SJSA1 (cell line): ENCODE data around the gene ZBTB44. TPM values are rescaled to one million over a fixed set of nuclear protein-coding genes. Genes with fewer than 3 reads are reported as not detected.
"Not testable (repeated sequence)": the region's sequence is repeated elsewhere in the genome, so short reads cannot be mapped to it uniquely, and the experiment has no call there.

ENCODE experiments used
- DNase-seq, 2 experiments: peaks; one replicate each; pipeline ENCODE4 v3.0.0-alpha.2; 2015 to 2020; ENCODE audit warnings: low spot score in 2 of 2, low read depth in 1 of 2
- H3K27ac ChIP-seq: fragments of 250-450 bp; sonication (Bioruptor Pico); 2 replicates; pipeline ENCODE4 v1.5.1; 2020; ENCODE audit warnings: mild to moderate bottlenecking, moderate library complexity
- H3K27me3 ChIP-seq: fragments of 250-450 bp; sonication (Bioruptor Pico); replicated peaks from 2 replicates; pipeline ENCODE4 v1.5.1; 2020; ENCODE audit warnings: mild to moderate bottlenecking, moderate library complexity
- H3K36me3 ChIP-seq: fragments of 250-450 bp; sonication (Bioruptor Pico); 2 replicates; pipeline ENCODE4 v1.5.1; 2020; ENCODE audit warnings: mild to moderate bottlenecking
- H3K4me1 ChIP-seq: fragments of 250-450 bp; sonication (Bioruptor Pico); replicated peaks from 2 replicates; pipeline ENCODE4 v1.6.1; 2021; ENCODE audit warnings: mild to moderate bottlenecking
- H3K4me3 ChIP-seq: fragments of 250-450 bp; sonication (Bioruptor Pico); 2 replicates; pipeline ENCODE4 v1.5.1; 2020; ENCODE audit warnings: mild to moderate bottlenecking
- H3K9me3 ChIP-seq: fragments of 250-450 bp; sonication (Bioruptor Pico); replicated peaks from 2 replicates; pipeline ENCODE4 v1.5.1; 2020; ENCODE audit warnings: mild to moderate bottlenecking
- total RNA-seq: library from RNA; depleted of rRNA; stranded (reverse); fragments of >200 nt; shearing (Covaris generic); gene quantifications from 2 replicates; pipeline ENCODE4 v1.2.3, GENCODE V29; 2014; rRNA removed

Gene ZBTB44
- 10.2 and 14.4 TPM in 2 replicates for total RNA-seq

GRCh38 chr11:130314750-130315285, at the start of gene ZBTB44:
ZBTB44 (minus strand) TSS chr11:130314917; CDS start chr11:130261873, 53,044 bp downstream.
- peak within 1 kb of the TSS; percentile 89 for H3K27ac ChIP-seq
- no peaks in the 10 kb centered on the region for H3K9me3 ChIP-seq
- peak within 1 kb of the TSS; percentile 81 for H3K4me3 ChIP-seq
- H3K36me3 ChIP-seq, result no peaks in the 10 kb centered on the region
- peaks cover 4% of the 10 kb centered on the region for H3K4me1 ChIP-seq
- no peaks in the 10 kb centered on the region for H3K27me3 ChIP-seq
- DNase-seq, result peak; percentile 25 to 85

GRCh38 chr11:130359419-130359818, 44.7 kb upstream of the ZBTB44 start:
- H3K27ac ChIP-seq, result no peak overlapping the region
- H3K9me3 ChIP-seq, result no peaks in the 10 kb centered on the region
- no peaks in the 10 kb centered on the region for H3K27me3 ChIP-seq
- H3K4me1 ChIP-seq, result no peaks in the 10 kb centered on the region
- no peak for DNase-seq
- no peaks in the 10 kb centered on the region for H3K36me3 ChIP-seq
- no peak overlapping the region for H3K4me3 ChIP-seq

GRCh38 chr11:130358398-130358797, 43.7 kb upstream of the ZBTB44 start:
- H3K36me3 ChIP-seq, result no peaks in the 10 kb centered on the region
- H3K4me1 ChIP-seq, result no peaks in the 10 kb centered on the region
- no peaks in the 10 kb centered on the region for H3K27me3 ChIP-seq
- H3K27ac ChIP-seq, result no peak overlapping the region
- no peak overlapping the region for H3K4me3 ChIP-seq
- no peak for DNase-seq
- no peaks in the 10 kb centered on the region for H3K9me3 ChIP-seq

GRCh38 chr11:130347261-130347660, 32.5 kb upstream of the ZBTB44 start:
- no peak for DNase-seq
- Histone ChIP-seq H3K36me3 (no peaks in the 10 kb centered on the region), H3K9me3 (no peaks in the 10 kb centered on the region), H3K27me3 (no peaks in the 10 kb centered on the region), H3K4me1 (no peaks in the 10 kb centered on the region), H3K27ac (no peak overlapping the region), H3K4me3 (no peak overlapping the region)

GRCh38 chr11:130344841-130345240, 30.1 kb upstream of the ZBTB44 start:
- Histone ChIP-seq H3K4me1 (no peaks in the 10 kb centered on the region), H3K27ac (no peak overlapping the region), H3K36me3 (no peaks in the 10 kb centered on the region), H3K4me3 (no peak overlapping the region), H3K9me3 (no peaks in the 10 kb centered on the region), H3K27me3 (no peaks in the 10 kb centered on the region)
- no peak for DNase-seq

GRCh38 chr11:130340671-130341319, 26.1 kb upstream of the ZBTB44 start:
- no peak overlapping the region for H3K27ac ChIP-seq
- H3K4me1 ChIP-seq, result no peaks in the 10 kb centered on the region
- no peaks in the 10 kb centered on the region for H3K36me3 ChIP-seq
- DNase-seq, result no peak
- no peaks in the 10 kb centered on the region for H3K27me3 ChIP-seq
- H3K4me3 ChIP-seq, result no peak overlapping the region
- no peaks in the 10 kb centered on the region for H3K9me3 ChIP-seq

GRCh38 chr11:130338667-130339066, 23.9 kb upstream of the ZBTB44 start:
- no peak for DNase-seq
- no peaks in the 10 kb centered on the region for H3K4me1 ChIP-seq

GRCh38 chr11:130337281-130338089, 22.8 kb upstream of the ZBTB44 start:
- H3K27ac ChIP-seq, result no peak overlapping the region

More at GRCh38 chr11:130338667-130339066, 23.9 kb upstream of the ZBTB44 start:
- Histone ChIP-seq H3K27me3 (no peaks in the 10 kb centered on the region), H3K27ac (no peak overlapping the region), H3K9me3 (no peaks in the 10 kb centered on the region), H3K4me3 (no peak overlapping the region), H3K36me3 (no peaks in the 10 kb centered on the region)

GRCh38 chr11:130331397-130331796, 16.7 kb upstream of the ZBTB44 start:
- not testable (repeated sequence) for H3K27me3 ChIP-seq, H3K4me3 ChIP-seq, H3K27ac ChIP-seq, H3K9me3 ChIP-seq, DNase-seq, H3K36me3 ChIP-seq, H3K4me1 ChIP-seq

More at GRCh38 chr11:130337281-130338089, 22.8 kb upstream of the ZBTB44 start:
- Histone ChIP-seq H3K4me3 (no peak overlapping the region), H3K27me3 (no peaks in the 10 kb centered on the region), H3K36me3 (no peaks in the 10 kb centered on the region), H3K4me1 (no peaks in the 10 kb centered on the region), H3K9me3 (no peaks in the 10 kb centered on the region)
- DNase-seq, result no peak

- H3K27me3 ChIP-seq, result no peaks in the 10 kb centered on the region
- H3K27ac ChIP-seq, result no peak overlapping the region
- H3K4me1 ChIP-seq, result no peaks in the 10 kb centered on the region
- no peak overlapping the region for H3K4me3 ChIP-seq
- no peaks in the 10 kb centered on the region for H3K36me3 ChIP-seq
- DNase-seq, result no peak
- no peaks in the 10 kb centered on the region for H3K9me3 ChIP-seq
Observed at GRCh38 chr11:130330101-130330684, 15.5 kb upstream of the ZBTB44 start.

- DNase-seq, result no peak
- H3K27me3 ChIP-seq, result no peaks in the 10 kb centered on the region
- no peaks in the 10 kb centered on the region for H3K9me3 ChIP-seq
- H3K36me3 ChIP-seq, result no peaks in the 10 kb centered on the region
- H3K4me1 ChIP-seq, result no peaks in the 10 kb centered on the region
- H3K27ac ChIP-seq, result no peak overlapping the region
- no peak overlapping the region for H3K4me3 ChIP-seq
Observed at GRCh38 chr11:130328420-130328819, 13.7 kb upstream of the ZBTB44 start.

GRCh38 chr11:130327716-130328115, 13.0 kb upstream of the ZBTB44 start:
- no peak for DNase-seq
- Histone ChIP-seq H3K9me3 (no peaks in the 10 kb centered on the region), H3K36me3 (no peaks in the 10 kb centered on the region), H3K27ac (no peak overlapping the region), H3K27me3 (no peaks in the 10 kb centered on the region), H3K4me1 (no peaks in the 10 kb centered on the region), H3K4me3 (no peak overlapping the region)

- Histone ChIP-seq H3K36me3 (no peaks in the 10 kb centered on the region), H3K27ac (no peak overlapping the region), H3K9me3 (no peaks in the 10 kb centered on the region), H3K4me3 (no peak overlapping the region), H3K27me3 (no peaks in the 10 kb centered on the region), H3K4me1 (no peaks in the 10 kb centered on the region)
- no peak for DNase-seq
Observed at GRCh38 chr11:130325691-130326090, 11.0 kb upstream of the ZBTB44 start.
